Esophagus squamous epithelium (tissue), 5 donors: ENCODE data around the gene ITIH4. TPM values are rescaled to one million over a fixed set of nuclear protein-coding genes. Genes with fewer than 3 reads are reported as not detected.

ENCODE experiments used
- DNase-seq: peaks from one replicate; lab custom pipeline; 2025; lab: John Stamatoyannopoulos, UW
- H3K27ac ChIP-seq, 4 donors: fragments of 200-600 bp; sonication (generic); one replicate each; pipeline ENCODE4 v1.5.1; 2016 to 2019; ENCODE audit warnings: mild to moderate bottlenecking in 1 of 4
- H3K27me3 ChIP-seq, 4 donors: fragments of 200-600 bp; sonication (generic); 1 replicate in 3 of 4; 2 replicates in 1 of 4; pipeline versions ENCODE4 v1.5.1 to v1.6.0; 2017 to 2021; ENCODE audit warnings: antibody characterized with exemption in 1 of 4
- H3K36me3 ChIP-seq, 3 donors: fragments of 200-600 bp; sonication (generic); one replicate each; pipeline ENCODE4 v1.5.1; 2016 to 2019
- H3K4me1 ChIP-seq, 3 donors: fragments of 200-600 bp; sonication (generic); one replicate each; pipeline ENCODE4 v1.5.1; 2017 to 2019
- H3K4me3 ChIP-seq, 4 donors: fragments of 200-600 bp; sonication (generic); 1 replicate in 3 of 4; 2 replicates in 1 of 4; pipeline ENCODE4 v1.5.1; 2016 to 2019; ENCODE audit warnings: mild to moderate bottlenecking in 2 of 4, moderate library complexity in 1 of 4
- H3K9me3 ChIP-seq, 3 donors: fragments of 200-600 bp; sonication (generic); one replicate each; pipeline ENCODE4 v1.5.1; 2016 to 2019
- POLR2A ChIP-seq, 4 donors: fragments of 450-650 bp; IDR thresholded peaks; one replicate each; pipeline ENCODE4 v1.6.1; 2017; ENCODE audit warnings: antibody characterized with exemption in 4 of 4, mild to moderate bottlenecking in 4 of 4, moderate library complexity in 3 of 4
- WGBS, 2 donors: methylation state at CpG; one replicate each; pipeline ENCODE4 v1.1.5; 2018; 5-methylcytosine and 5-hydroxymethylcytosine counted together
- intact Hi-C: fragments of 100-400 bp; cut with DNase I; formaldehyde crosslinking; loops from one replicate; pipeline ENCODE4 v1.15.0; 2022
- total RNA-seq, 4 donors: library from RNA; depleted of rRNA; stranded (reverse); fragments of >200 nt; gene quantifications; one replicate each; pipeline ENCODE4 v1.1.0, GENCODE V29; 2016
- TF ChIP-seq, protein P1 (sequence below), 6 experiments: fragments of 450-650 bp in 4 of 6; fragments of 200-600 bp in 2 of 6; sonication (generic) in 2 of 6; IDR thresholded peaks; one replicate each; pipeline ENCODE4 v1.5.1; 2016 to 2019; ENCODE audit warnings: antibody characterized with exemption in 6 of 6, mild to moderate bottlenecking in 4 of 6, moderate library complexity in 4 of 6
- donor health status: DM: yes; HTN: yes; CAD: no.

ITIH4 gene
- total RNA-seq, 4 donors from 2014 or later = 0.22 to 2.3 (median 1.5) TPM

DNA sequence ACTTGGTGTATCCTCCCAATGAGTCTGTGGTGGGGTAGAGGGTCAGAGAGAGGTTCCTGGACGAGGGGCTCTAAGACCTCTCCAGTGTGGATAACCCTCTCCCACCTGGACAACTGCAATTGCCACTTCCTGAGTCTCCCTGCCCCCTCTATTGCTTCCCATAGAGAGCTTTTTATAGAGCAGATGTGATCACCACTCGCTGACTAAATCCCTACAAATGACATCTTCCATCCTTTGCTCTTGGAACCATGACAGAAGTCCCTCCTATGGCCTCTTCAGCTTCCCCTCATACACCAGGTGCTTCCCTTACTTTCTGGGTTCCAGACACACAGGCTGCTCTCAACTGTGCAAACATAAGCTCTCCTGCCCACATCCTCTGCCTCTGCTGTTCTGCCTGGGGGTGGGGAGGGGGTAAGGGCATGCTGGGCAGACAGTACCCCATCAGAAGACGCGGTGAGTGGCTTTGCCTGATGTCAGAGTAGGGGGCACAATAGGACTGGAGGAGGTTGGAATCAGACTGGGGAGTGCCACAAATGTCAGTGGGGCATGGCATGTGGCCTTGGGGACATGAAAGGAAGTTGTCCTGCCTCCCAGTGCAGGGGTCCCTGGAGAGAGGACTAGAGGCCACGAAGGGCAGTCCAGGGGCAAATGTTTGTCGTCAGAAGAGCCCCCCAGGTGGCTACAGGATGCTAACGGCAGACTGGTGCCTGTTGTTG is 20.7 kb downstream of the ITIH4 start:
- Histone ChIP-seq H3K4me1 (no peaks in the 10 kb centered on the region), H3K9me3 (no peaks in the 10 kb centered on the region), H3K36me3 (no peaks in the 10 kb centered on the region), H3K4me3 (no peak overlapping the region), H3K27me3 (peaks cover 0 to 5% (median 0%) of the 10 kb centered on the region in 4 donors), H3K27ac (no peak overlapping the region)
- intact Hi-C loops = no loop called here
- 39 to 51% methylated on average over 5 to 7 of the region's 7 CpGs for WGBS, 2 donors
- no peak for DNase-seq
- TF ChIP-seq, protein P1, sequence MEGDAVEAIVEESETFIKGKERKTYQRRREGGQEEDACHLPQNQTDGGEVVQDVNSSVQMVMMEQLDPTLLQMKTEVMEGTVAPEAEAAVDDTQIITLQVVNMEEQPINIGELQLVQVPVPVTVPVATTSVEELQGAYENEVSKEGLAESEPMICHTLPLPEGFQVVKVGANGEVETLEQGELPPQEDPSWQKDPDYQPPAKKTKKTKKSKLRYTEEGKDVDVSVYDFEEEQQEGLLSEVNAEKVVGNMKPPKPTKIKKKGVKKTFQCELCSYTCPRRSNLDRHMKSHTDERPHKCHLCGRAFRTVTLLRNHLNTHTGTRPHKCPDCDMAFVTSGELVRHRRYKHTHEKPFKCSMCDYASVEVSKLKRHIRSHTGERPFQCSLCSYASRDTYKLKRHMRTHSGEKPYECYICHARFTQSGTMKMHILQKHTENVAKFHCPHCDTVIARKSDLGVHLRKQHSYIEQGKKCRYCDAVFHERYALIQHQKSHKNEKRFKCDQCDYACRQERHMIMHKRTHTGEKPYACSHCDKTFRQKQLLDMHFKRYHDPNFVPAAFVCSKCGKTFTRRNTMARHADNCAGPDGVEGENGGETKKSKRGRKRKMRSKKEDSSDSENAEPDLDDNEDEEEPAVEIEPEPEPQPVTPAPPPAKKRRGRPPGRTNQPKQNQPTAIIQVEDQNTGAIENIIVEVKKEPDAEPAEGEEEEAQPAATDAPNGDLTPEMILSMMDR (IDR thresholded peaks at IDR 0.05) = no peak
- no peak for TF ChIP-seq POLR2A (IDR thresholded peaks at IDR 0.05)

DNA sequence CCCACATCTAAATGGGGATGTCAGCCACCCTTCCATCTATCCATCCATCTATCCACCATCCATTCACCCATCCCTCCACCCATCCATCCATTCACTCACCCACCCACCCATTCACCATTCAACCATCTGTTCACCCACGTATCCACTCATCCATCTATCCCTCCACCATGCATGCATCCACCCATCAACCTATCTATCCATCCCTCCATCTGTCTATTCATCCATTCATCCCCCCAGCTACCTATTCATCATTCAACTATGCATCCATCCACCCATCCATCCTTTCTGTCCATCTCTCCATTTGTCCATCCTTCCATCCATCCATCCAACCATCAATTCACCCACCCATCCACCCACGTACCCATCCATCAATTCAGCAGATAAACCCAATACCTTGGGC is 21.3 kb downstream of the ITIH4 start:
- Histone ChIP-seq H3K4me1 (no peaks in the 10 kb centered on the region), H3K36me3 (no peaks in the 10 kb centered on the region), H3K9me3 (no peaks in the 10 kb centered on the region), H3K4me3 (no peak overlapping the region), H3K27me3 (peaks cover 0 to 5% (median 0%) of the 10 kb centered on the region in 4 donors), H3K27ac (no peak overlapping the region)
- no peak for DNase-seq
- no peak for TF ChIP-seq POLR2A (IDR thresholded peaks at IDR 0.05)
- 50 to 66% methylated on average over 2 of the region's 2 CpGs for WGBS, 2 donors
- intact Hi-C loops = no loop called here

DNA sequence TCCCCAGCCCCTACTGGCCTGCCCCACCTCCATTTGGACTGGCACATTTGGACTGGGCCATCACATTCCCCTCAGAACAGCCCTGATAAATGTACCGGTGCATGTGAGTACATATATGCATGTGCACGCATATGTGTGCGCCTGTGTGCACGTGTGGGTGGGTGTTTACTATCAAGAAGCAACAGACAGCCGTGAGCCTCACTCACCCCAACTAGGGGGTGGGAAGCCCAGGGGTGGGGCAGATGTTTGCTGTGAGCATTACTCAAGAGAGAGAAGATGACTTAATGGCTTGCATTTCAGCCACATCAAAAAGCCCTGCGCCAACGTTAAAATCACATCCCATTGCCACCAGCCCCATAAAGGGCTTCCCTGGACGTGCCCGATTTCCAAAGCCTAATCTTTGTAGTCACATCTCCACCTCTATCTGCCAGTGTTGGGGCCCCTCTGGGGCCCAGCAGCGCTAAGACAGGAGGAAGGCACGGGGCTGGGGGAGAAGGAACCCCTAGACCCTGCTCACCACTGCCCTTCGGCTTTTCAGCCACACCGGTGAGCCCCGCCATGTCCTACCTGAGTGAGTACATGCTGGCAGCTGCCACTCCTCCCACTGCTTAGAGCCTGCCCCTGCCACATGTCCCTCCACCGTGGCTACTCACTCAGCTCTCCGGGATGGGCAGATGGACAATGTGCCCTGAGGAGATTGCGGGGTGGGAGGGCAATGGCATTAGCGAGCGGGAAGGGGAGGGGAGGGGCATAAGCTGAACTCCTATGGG is 25.0 kb downstream of the ITIH4 start:
- no peak for TF ChIP-seq POLR2A (IDR thresholded peaks at IDR 0.05)
- TF ChIP-seq, protein P1 (IDR thresholded peaks at IDR 0.05) = no peak
- Histone ChIP-seq H3K9me3 (no peaks in the 10 kb centered on the region), H3K36me3 (no peaks in the 10 kb centered on the region), H3K27ac (no peak overlapping the region), H3K27me3 (peaks cover 0 to 5% (median 0%) of the 10 kb centered on the region in 4 donors), H3K4me3 (no peak overlapping the region), H3K4me1 (no peaks in the 10 kb centered on the region)
- no peak for DNase-seq
- intact Hi-C loops = no loop called here
- 76 to 78% methylated on average over 7 to 11 of the region's 19 CpGs for whole genome bisulfite sequencing, 2 donors

DNA sequence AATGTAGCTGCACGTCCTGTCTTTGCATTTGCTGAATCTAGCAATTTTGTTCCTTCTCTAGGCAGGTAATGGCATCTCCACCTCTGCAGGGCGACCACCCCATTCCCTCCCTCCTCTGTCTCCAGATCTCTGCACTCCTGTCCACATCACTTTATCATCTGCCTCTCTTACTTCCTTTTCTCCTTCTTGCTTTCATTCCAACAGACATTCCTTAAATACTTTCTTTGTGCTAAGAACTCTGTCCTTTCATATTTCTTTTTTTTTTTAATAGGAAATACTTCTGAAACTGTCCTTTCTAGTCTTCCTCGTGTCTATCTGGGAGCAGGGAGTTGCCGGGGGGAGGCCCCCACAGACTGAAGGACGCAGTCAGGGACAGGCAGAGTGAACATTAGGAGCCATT is 28.6 kb downstream of the ITIH4 start:
- Histone ChIP-seq H3K36me3 (no peaks in the 10 kb centered on the region), H3K27me3 (peaks cover 0 to 5% (median 0%) of the 10 kb centered on the region in 4 donors), H3K4me3 (no peak overlapping the region), H3K27ac (no peak overlapping the region), H3K9me3 (no peaks in the 10 kb centered on the region), H3K4me1 (no peaks in the 10 kb centered on the region)
- intact Hi-C loops = no loop called here
- TF ChIP-seq POLR2A (IDR thresholded peaks at IDR 0.05) = no peak
- TF ChIP-seq, protein P1 (IDR thresholded peaks at IDR 0.05) = no peak
- DNase-seq = no peak
- WGBS, 2 donors = 76% methylated on average over 2 of the region's 5 CpGs

DNA sequence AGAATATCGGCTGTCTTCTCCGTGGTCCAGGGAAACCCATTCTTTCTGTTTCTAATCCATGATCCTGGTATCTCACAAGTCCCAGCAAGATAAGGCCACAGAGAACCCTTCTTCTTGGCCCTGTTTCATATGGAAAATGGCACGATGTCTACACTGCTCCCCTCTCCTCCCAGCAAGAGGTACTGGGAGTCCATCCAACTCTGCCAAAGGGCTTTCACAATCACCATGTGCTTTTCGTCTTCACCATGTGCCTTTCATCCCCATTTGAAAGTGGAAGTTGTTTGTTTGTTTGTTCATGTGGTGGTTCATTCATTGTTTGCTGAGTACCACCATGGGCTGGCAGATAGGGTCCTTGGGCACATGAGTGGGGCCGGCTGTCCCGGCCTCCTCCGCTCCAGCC is 30.4 kb downstream of the ITIH4 start:
- H3K36me3 ChIP-seq = no peaks in the 10 kb centered on the region
- intact Hi-C loops = no loop called here
- H3K4me1 ChIP-seq = no peaks in the 10 kb centered on the region
- H3K9me3 ChIP-seq = no peaks in the 10 kb centered on the region
- no peak for DNase-seq
- 76 to 77% methylated on average over 7 of the region's 7 CpGs for WGBS, 2 donors
- TF ChIP-seq, protein P1 (IDR thresholded peaks at IDR 0.05) = no peak
- no peak for TF ChIP-seq POLR2A (IDR thresholded peaks at IDR 0.05)
- H3K4me3 ChIP-seq = no peak overlapping the region
- no peak overlapping the region for H3K27ac ChIP-seq
- no peaks in the 10 kb centered on the region for H3K27me3 ChIP-seq
